ENCODE measurements around the gene TNIK. TPM values are rescaled to one million over a fixed set of nuclear protein-coding genes. Genes with fewer than 3 reads are reported as not detected.

TNIK gene
- total and polyA plus RNA-seq, 2 of the 4 experiments (the other 2 are of a cell fraction), result 3.4 to 6.3 TPM

GRCh38 chr3:171419457-171419856 lies 40.7 kb downstream of the TNIK start:
- Histone ChIP-seq H3K79me1 (ENCODE audit: low read depth in 1 of 2, low read length in 2 of 2) (no peaks in the 10 kb centered on the region; a peak in 1 of 4 replicates), H2BK120ac (ENCODE audit: low read depth, low read length) (no peak overlapping the region), H4K8ac (ENCODE audit: low read depth in 2 of 2, low read length in 2 of 2) (no peak overlapping the region), H4K20me1 (ENCODE audit: insufficient read depth, low read length) (no peaks in the 10 kb centered on the region), H2BK20ac (ENCODE audit: low read depth, low read length) (no peak overlapping the region), H3K9ac (ENCODE audit: low read depth, low read length) (no peak overlapping the region), H3K4me1 (ENCODE audit: control insufficient read depth, insufficient read depth, low read length) (peaks cover 14% of the 10 kb centered on the region), H3K23ac (ENCODE audit: low read depth, low read length) (no peak overlapping the region), H2AFZ (replicated peaks; ENCODE audit: low read length, poor library complexity) (no peak overlapping the region), H4K91ac (ENCODE audit: insufficient read depth, low read depth, low read length) (no peak overlapping the region), H3K4me3 (ENCODE audit: insufficient read depth, low read depth, low read length) (no peak overlapping the region), H3K14ac (replicated peaks; ENCODE audit: low read depth, low read length) (no peak overlapping the region; the same call in 1 of the 2 replicates), H4K5ac (ENCODE audit: low read depth, low read length) (no peak overlapping the region), H2AK5ac (ENCODE audit: low read depth, low read length) (no peak overlapping the region), H3K36me3 (ENCODE audit: control insufficient read depth, insufficient read depth, low read length) (no peaks in the 10 kb centered on the region), H2AK9ac (replicated peaks; ENCODE audit: low read depth, low read length, poor library complexity) (no peak overlapping the region), H3K27ac (ENCODE audit: insufficient read depth, low read length) (no peak overlapping the region), H3K56ac (ENCODE audit: extremely low read depth, insufficient read depth, low read length) (no peak overlapping the region), H2BK15ac (ENCODE audit: low read depth, low read length) (no peak overlapping the region; the same call in 2 of the 3 replicates), H3K18ac (ENCODE audit: low read depth, low read length) (no peak overlapping the region), H3K4ac (ENCODE audit: low read depth, low read length) (peak overlapping the region; percentile 31; the same call in 1 of the 2 replicates), H3K4me2 (ENCODE audit: low read depth, low read length) (no peak overlapping the region; the same call in 1 of the 2 replicates), H3K9me3 (ENCODE audit: control insufficient read depth, insufficient read depth, low read length) (no peaks in the 10 kb centered on the region), H2BK5ac (ENCODE audit: low read depth, low read length, poor library complexity, severe bottlenecking) (no peak overlapping the region), H3K27me3 (ENCODE audit: control insufficient read depth, insufficient read depth, low read length) (no peaks in the 10 kb centered on the region), H3K9me1 (ENCODE audit: insufficient read depth, low read length) (no peaks in the 10 kb centered on the region)
- no peak for ATAC-seq (ENCODE audit: low read depth)
- CTCF ChIA-PET, result interaction anchor here (0.6 kb wide), 1 partner anchor 40 kb away, joined by 4 read pairs; no protein-coding TSS in a partner anchor
- no peak for TF ChIP-seq RAD21 (IDR thresholded peaks at IDR 0.05; ENCODE audit: low read length)
- no peak for TF ChIP-seq MAZ (IDR thresholded peaks at IDR 0.05; ENCODE audit: borderline replicate concordance, low read depth, low read length)
- no peak for TF ChIP-seq FOS (IDR thresholded peaks at IDR 0.05; ENCODE audit: low read depth, low read length)
- no peak for TF ChIP-seq BHLHE40 (IDR thresholded peaks at IDR 0.05; ENCODE audit: low read depth, low read length)
- no peak for TF ChIP-seq POLR2A (IDR thresholded peaks at IDR 0.05; ENCODE audit: low read depth, low read length)
- no peak for TF ChIP-seq USF2 (IDR thresholded peaks at IDR 0.05; ENCODE audit: low read depth, low read length)
- TF ChIP-seq CEBPB (IDR thresholded peaks at IDR 0.05; ENCODE audit: low read depth, low read length), result no peak
- TF ChIP-seq MAFK (IDR thresholded peaks at IDR 0.05; ENCODE audit: low read depth, low read length), result no peak
- no peak for TF ChIP-seq RFX5 (IDR thresholded peaks at IDR 0.05; ENCODE audit: low read depth, low read length)
- no peak for TF ChIP-seq NFE2L2 (IDR thresholded peaks at IDR 0.05; ENCODE audit: low read depth, low read length)
- no peak for TF ChIP-seq CTCF (conservative IDR thresholded peaks at IDR 0.05; ENCODE audit: low read depth, low read length)
- no peak for TF ChIP-seq SMC3 (IDR thresholded peaks at IDR 0.05; ENCODE audit: low read depth, low read length)
- TF ChIP-seq RCOR1 (IDR thresholded peaks at IDR 0.05; ENCODE audit: insufficient replicate concordance, low read length), result no peak
- no peak for TF ChIP-seq MXI1 (IDR thresholded peaks at IDR 0.05; ENCODE audit: borderline replicate concordance, low read depth, low read length)
- no peak for DNase-seq
- POLR2A ChIA-PET (ENCODE audit: unreplicated experiment), result no interaction called here
- in situ Hi-C loops (cut with MboI; ENCODE audit: low sequenced_read_pairs) (no loop called here), dilution Hi-C loops (cut with HindIII; ENCODE audit: low sequenced_read_pairs, unreplicated experiment) (no loop called here), intact Hi-C loops (cut with micrococcal nuclease) (no loop called here)
- no TSS peak for BruUV-seq (replicated peaks)
- no CpG with 5 or more reads among the region's 3 CpGs for WGBS, 2 experiments (ENCODE audit: extremely low coverage in 2 of 2, insufficient read length in 1 of 2)

Data from IMR-90 (cell line).